Left lung (tissue), 14 donors: ENCODE data around the gene EDN2. TPM values are rescaled to one million over a fixed set of nuclear protein-coding genes. Genes with fewer than 3 reads are reported as not detected.

Experiments used
- ATAC-seq: fragments of 200-7000 bp; cut with Tn5 transposase; one replicate; pipeline ENCODE4 v1.9.1; 2020; ENCODE audit warnings: moderate library complexity
- DNase-seq, 4 donors: peaks; one replicate each; pipeline ENCODE4 v3.0.0-alpha.2; 2013 to 2020
- H3K27ac ChIP-seq, 2 donors: fragments of 200-600 bp; sonication (generic) in 1 of 2; one replicate each; pipeline versions ENCODE4 v1.5.0 to v1.8.0; 2020 to 2021
- H3K27me3 ChIP-seq, 2 donors: fragments of 200-600 bp; sonication (generic) in 1 of 2; one replicate each; pipeline versions ENCODE4 v1.5.0 to v1.8.0; 2020 to 2021
- H3K36me3 ChIP-seq, 2 donors: fragments of 200-600 bp; sonication (generic) in 1 of 2; one replicate each; pipeline versions ENCODE4 v1.5.0 to v1.8.0; 2020 to 2021
- H3K4me1 ChIP-seq, 2 donors: fragments of 200-600 bp; one replicate each; pipeline ENCODE4 v1.8.0; 2021
- H3K4me3 ChIP-seq, 2 donors: fragments of 200-600 bp; sonication (generic) in 1 of 2; one replicate each; pipeline versions ENCODE4 v1.5.0 to v1.8.0; 2020 to 2021; ENCODE audit warnings: mild to moderate bottlenecking in 1 of 2
- H3K9me3 ChIP-seq, 2 donors: fragments of 200-600 bp; sonication (generic) in 1 of 2; one replicate each; pipeline versions ENCODE4 v1.5.0 to v1.8.0; 2020 to 2021
- CTCF ChIP-seq, 2 donors: fragments of 200-600 bp; sonication (generic) in 1 of 2; IDR thresholded peaks; one replicate each; pipeline versions ENCODE4 v1.5.0 to v1.8.0; 2021; ENCODE audit warnings: antibody characterized with exemption in 2 of 2
- intact Hi-C, 2 donors: fragments of 100-400 bp; cut with DNase I; formaldehyde crosslinking; loops; one replicate each; pipeline versions ENCODE4 v1.11.2 to v1.14.2; 2022
- long read RNA-seq, 12 donors: library from polyadenylated mRNA in 2 of 12; unstranded in 2 of 12; transcript quantifications; one replicate each; pipeline ENCODE4 v2.0.0 and lab custom pipeline, GENCODE V29; 2019 to 2026
- polyA plus RNA-seq, 6 donors: library from polyadenylated mRNA; unstranded; fragments of 120-200 nt; gene quantifications; one replicate each; pipeline ENCODE4 v1.2.1, GENCODE V29; 2013; ENCODE audit not compliant: insufficient read length in 6 of 6
- total RNA-seq, 2 donors: library from RNA; stranded (reverse); fragmentation: NEBNext Ultra II Directional; extraction: Animal tissue kit (Norgen Biotek cat#: 25700); gene quantifications; one replicate each; pipeline ENCODE4 v1.2.1, GENCODE V29; 2021
- donor health status: DM: no; HTN: yes; CAD: no.
- donor health status: DM: no; HTN: no; CAD: no.

EDN2 gene
- total RNA-seq = 1 to 10 TPM in 1 of 2 donors, not detected in 1; 4.0 TPM
- under 1 TPM; 0.22 to 0.84 (median 0.34) TPM for polyA plus RNA-seq
- long read RNA-seq, donor 1 = 0 reads
- long read RNA-seq, donor 2 = 0 reads
- long read RNA-seq, donor 3 = 0 reads
- long read RNA-seq, donor 4, transcript EDN2-201 (5 exons, 1,241 nt) = major isoform, 5 of 5 reads
- long read RNA-seq, donor 4, partial matches to known transcripts = 0 of 5 reads
- long read RNA-seq, donor 4, other reads (novel, unspliced or antisense) = 0 of 5 reads
- long read RNA-seq, donor 5 = 0 reads
- long read RNA-seq, donor 6 = 0 reads
- long read RNA-seq, donor 7 = 0 reads
- long read RNA-seq, donor 8 = 0 reads
- long read RNA-seq, donor 9 = 0 reads
- long read RNA-seq, donor 10, partial matches to known transcripts = 1 of 3 reads
- long read RNA-seq, donor 10, other reads (novel, unspliced or antisense) = 1 of 3 reads
- long read RNA-seq, donor 11 = 0 reads
- long read RNA-seq, donor 12, partial matches to known transcripts = 0 of 1 reads
- long read RNA-seq, donor 12, other reads (novel, unspliced or antisense) = 0 of 1 reads

GRCh38 chr1:41484402-41485241 is at the start of gene EDN2:
EDN2 (minus strand) TSS chr1:41484683; CDS start chr1:41484601, 82 bp downstream.
- Histone ChIP-seq H3K27ac (no peak within 1 kb of the TSS), H3K4me3 (no peak within 1 kb of the TSS), H3K36me3 (no peaks in the 10 kb centered on the region), H3K9me3 (no peaks in the 10 kb centered on the region), H3K4me1 (peaks cover 13 to 35% of the 10 kb centered on the region in 2 donors), H3K27me3 (peaks cover 0 to 12% of the 10 kb centered on the region in 2 donors)
- ATAC-seq (peak; percentile 83), DNase-seq (peak in 3 of 4 donors; percentile 63 to 90 (median 75))
- intact Hi-C loops = no loop called here
- TF ChIP-seq CTCF (IDR thresholded peaks at IDR 0.05) = no peak

- intact Hi-C loops = no loop called here
- TF ChIP-seq CTCF (IDR thresholded peaks at IDR 0.05) = no peak
- Histone ChIP-seq H3K27ac (no peak overlapping the region), H3K9me3 (no peaks in the 10 kb centered on the region), H3K4me3 (no peak overlapping the region), H3K4me1 (peaks cover 0 to 7% of the 10 kb centered on the region in 2 donors), H3K27me3 (no peaks in the 10 kb centered on the region), H3K36me3 (no peaks in the 10 kb centered on the region)
- DNase-seq (peak in 2 of 4 donors; percentile 9 to 24), ATAC-seq (no peak)
These were observed 49.2 kb upstream of the EDN2 start for GRCh38 chr1:41533731-41534080.

- Histone ChIP-seq H3K27me3 (no peaks in the 10 kb centered on the region), H3K27ac (no peak overlapping the region), H3K4me1 (peaks cover 0 to 7% of the 10 kb centered on the region in 2 donors), H3K36me3 (no peaks in the 10 kb centered on the region), H3K4me3 (no peak overlapping the region), H3K9me3 (no peaks in the 10 kb centered on the region)
- ATAC-seq (no peak), DNase-seq (peak in 2 of 4 donors; percentile 10 to 48)
- intact Hi-C loops = no loop called here
- no peak for TF ChIP-seq CTCF (IDR thresholded peaks at IDR 0.05)
These were observed 48.7 kb upstream of the EDN2 start for GRCh38 chr1:41533016-41533730.

- Histone ChIP-seq H3K27ac (no peak overlapping the region), H3K27me3 (no peaks in the 10 kb centered on the region), H3K4me1 (no peaks in the 10 kb centered on the region), H3K36me3 (no peaks in the 10 kb centered on the region), H3K4me3 (no peak overlapping the region), H3K9me3 (no peaks in the 10 kb centered on the region)
- ATAC-seq = no peak
- intact Hi-C loops = no loop called here
- DNase-seq = peak in 1 of 4 donors; percentile 19
- TF ChIP-seq CTCF (IDR thresholded peaks at IDR 0.05) = no peak
These were observed 47.9 kb upstream of the EDN2 start for GRCh38 chr1:41532206-41532975.
